Neural cell (in vitro differentiated cells): ENCODE measurements around the gene ELMO1.

Experiments used
- EP300 ChIP-seq: fragments of 450-650 bp; conservative IDR thresholded peaks from 2 replicates; pipeline ENCODE4 v1.6.1; 2014; ENCODE audit warnings: antibody characterized with exemption, mild to moderate bottlenecking, moderate library complexity; ENCODE audit not compliant: poor library complexity, severe bottlenecking
- POLR2AphosphoS5 ChIP-seq: IDR thresholded peaks from 2 replicates; pipeline ENCODE4 v1.6.1; 2012

DNA sequence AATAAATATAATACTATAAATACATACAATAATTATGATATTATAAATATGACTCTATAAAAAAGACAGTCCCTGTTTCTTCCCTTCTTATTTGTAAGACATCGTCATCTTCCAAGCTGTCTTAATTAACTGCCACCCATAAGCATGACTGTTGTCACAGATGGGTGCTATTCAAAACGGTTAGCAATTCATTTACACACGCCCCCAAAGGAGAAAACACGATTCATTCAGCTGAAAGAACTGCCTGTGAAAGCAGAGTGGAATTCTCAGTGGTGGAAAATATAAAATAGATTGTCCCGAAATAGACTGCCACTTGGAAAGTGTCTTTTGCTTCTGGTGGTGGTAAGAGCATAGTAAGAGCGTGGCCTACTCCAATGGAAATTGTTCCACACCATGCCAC lies 48.9 kb upstream of the ELMO1 start:
- TF ChIP-seq EP300, result no peak
- no peak for TF ChIP-seq POLR2AphosphoS5
